T-helper 1 cell (primary cell): ENCODE data around the gene ZNF579.
"Not testable (repeated sequence)": the region's sequence is repeated elsewhere in the genome, so short reads cannot be mapped to it uniquely, and the experiment has no call there.

Experiments used
- DNase-seq, 5 donors: peaks; one replicate each; pipeline ENCODE4 v3.0.0-alpha.2; 2012 to 2020

ZNF579 gene

DNA sequence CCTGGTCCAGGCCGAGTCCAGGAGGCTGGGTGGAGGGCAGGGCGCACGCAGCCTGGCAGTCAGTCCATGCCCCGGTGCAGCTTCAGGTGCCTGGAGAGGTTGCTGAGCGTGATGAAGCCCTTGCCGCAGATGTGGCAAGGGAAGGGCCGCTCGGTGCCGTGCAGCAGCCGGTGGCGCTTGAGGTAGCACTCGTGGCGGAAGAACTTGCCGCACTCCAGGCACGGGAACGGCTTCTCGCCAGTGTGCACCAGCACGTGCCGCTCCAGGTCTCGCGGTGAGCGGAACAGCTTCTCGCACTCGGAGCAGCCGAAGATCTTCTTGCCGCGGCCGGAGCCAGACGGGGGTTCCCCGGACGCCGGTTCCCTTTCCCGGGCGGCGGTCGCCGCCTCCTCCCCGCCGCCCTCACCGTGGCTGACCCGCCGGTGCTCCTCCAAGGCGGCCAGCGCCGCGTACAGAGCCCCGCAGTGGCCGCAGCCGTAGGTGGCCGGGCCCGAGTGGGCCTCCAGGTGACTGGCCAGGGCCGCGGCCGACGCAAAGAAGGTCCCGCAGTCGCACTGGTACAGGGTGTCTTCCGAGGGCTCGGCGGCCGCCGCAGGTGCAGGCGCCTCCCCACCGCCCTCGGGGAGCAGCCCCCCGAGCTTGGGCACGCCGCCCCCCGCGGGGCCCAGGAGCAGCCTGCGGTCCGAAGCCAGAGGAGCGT lies 11.9 kb upstream of the ZNF579 start:
- no peak for DNase-seq

GRCh38 chr19:55591555-55591954 lies 10.9 kb upstream of the ZNF579 start:
- no peak for DNase-seq

- no peak for DNase-seq
These were observed 10.0 kb upstream of the ZNF579 start for GRCh38 chr19:55590617-55591016.

- no peak for DNase-seq
These were observed 9.5 kb upstream of the ZNF579 start for GRCh38 chr19:55590109-55590508.

DNA sequence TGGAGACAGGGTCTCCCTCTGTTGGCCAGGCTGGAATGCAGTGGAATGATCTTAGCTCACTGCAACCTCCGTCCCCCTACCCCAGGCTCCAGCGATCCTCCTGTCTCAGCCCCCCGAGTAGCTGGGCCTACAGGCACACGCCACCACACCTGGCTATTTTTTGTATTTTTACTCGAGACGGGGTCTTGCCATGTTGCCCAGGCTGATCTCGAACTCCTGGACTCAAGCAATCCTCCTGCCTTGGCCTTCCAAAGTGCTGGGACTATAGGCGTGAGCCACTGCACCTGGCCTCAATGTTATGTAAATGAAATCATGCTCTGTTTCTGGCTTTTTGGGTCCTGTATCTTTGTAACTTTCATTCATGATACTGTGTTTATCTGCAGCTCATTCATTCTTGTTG lies 8.1 kb upstream of the ZNF579 start:
- no peak for DNase-seq

DNA sequence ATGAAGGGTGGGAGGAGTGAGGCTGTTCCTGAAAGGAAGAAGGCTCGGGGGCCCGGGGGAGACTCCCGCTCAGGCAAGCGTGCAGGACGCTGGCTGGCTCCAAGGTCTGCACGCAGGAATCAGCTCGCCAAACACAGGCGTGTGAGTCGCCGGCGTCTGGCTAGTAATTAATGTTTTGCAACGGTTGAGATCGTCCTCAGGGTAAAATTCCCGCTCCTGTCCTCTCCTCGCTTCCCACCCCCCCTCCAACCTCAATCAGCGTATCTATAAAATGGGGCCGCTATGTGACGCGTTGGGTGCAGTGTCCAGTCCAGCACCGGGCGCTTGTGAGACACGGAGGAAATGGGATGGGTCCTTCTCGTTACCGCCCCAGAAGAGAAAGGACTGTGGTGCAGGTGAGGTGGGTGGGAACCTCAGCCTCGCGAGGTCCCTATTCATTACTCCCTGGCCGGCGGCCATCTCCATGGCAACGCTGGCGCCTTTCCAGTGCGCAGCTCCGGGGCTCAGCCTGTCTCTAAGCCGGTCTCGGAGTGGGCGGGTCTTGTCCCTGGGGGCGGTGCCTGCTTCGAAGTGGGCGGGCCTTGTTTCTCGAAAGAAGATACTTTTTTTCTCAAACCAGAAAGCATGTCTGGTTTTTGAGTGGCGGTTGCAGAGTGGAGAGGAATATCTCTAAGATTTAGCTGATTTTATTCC lies 6.5 kb upstream of the ZNF579 start:
- DNase-seq = peak; percentile 83 to 92 (median 90)

DNA sequence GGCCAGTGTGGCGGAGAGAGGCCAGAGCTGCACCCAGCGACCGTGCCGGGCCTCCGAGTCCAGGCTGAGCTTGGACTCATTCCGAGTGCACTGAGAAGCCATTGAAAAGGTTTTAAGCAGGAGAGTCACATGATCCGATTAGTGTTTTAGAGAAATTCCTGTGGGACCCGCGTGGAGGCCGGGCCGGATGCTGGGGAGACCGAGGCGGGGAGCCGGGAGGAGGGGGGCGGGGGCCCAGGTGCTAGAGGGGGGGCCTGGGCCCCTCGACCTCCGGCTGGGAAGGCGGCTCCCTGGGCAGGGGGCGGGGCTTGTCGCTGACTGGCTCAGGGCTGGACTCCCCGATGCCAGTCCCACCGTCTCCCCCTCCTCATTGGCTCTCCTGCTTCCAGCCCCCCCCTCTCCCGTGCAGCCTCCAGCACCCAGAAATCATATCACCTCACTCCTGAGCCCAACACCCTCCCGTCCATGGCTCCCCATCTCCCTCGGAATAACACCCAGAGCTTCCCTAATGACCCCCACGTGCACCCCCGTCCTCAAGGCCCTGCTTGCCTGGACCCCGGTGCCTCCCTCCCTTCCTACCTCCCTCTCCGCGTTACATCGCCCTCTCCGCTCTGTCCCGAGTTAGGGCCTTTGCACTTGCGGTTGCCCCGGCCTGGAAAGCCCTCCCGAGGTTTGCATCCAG lies 5.2 kb upstream of the ZNF579 start:
- peak in 2 of 5 donors; percentile 30 to 42 for DNase-seq

- no peak for DNase-seq
These were observed 4.2 kb upstream of the ZNF579 start for GRCh38 chr19:55584871-55585270.

DNA sequence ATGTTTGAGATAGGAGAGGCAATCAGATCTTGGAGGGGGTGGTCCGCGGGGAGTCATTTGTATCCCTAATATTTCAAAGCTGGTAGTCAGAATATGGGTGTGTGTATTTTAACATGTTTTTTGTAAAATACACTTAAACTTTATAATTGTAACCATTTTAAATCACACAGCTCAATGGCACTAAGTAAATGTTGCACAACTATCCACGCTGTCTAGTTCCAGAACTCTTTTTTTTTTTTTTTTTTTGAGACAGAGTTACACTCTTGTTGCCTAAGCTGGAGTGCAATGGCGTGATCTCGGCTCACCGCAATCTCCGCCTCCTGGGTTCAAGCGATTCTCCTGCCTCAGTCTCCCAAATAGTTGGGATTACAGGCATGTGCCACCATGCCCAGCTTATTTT lies 3.2 kb upstream of the ZNF579 start:
- DNase-seq = not testable (repeated sequence)

- DNase-seq = not testable (repeated sequence)
These were observed 1.6 kb upstream of the ZNF579 start for GRCh38 chr19:55582284-55582683.

DNA sequence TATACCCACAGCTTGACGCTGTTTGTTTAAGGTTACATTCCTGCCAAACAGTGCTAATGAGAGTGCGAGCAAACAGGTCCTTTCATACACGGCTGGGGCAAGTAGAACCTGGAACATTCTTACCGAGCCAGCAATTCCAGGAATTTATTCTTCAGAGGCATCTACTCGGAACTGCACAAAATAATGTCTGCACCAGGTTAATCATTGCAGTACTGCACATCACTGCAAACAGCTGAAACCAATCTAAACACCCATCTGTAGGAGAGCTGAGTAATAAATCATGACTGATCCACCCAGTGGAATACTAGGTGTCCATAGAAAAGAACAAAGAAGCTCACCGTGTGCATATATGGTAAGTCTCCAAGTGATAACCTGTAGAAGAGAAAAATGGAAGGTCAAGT lies 1.2 kb upstream of the ZNF579 start:
- no peak for DNase-seq

DNA sequence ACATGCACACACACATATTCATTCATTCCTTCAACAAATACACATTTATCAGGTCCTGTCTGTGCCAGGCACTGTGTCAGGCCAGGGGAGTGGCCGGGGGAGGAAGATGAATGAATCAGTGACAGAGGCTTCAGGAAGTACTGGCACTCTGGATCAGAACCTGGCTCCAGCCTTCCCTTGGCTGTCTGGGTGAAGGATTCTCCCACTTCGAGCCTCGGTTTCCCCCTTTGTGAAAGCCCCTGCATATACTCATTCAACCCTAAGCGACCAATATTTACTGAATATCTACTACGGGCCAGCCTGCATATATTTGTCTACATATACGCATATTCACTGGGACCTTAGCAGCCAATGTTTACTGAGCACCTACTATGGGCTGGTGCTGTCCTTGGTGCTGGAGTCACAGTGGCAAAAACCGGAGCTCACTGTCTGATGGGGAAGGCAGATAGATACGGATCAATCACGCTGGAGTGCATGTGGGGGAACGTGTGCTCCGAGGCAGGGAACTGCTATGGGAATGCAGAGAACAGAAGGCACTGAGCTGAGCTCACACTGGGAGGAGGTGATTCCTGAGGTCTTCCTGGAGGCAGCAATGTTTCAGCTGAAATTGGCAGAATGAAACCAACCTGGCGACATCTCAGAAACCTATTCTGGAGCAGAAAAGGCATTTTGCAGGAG lies 636 bp upstream of the ZNF579 start:
- no peak for DNase-seq

- no peak for DNase-seq
These were observed 654 bp downstream of the ZNF579 start for GRCh38 chr19:55579766-55580621.

GRCh38 chr19:55578761-55579747 lies 1.6 kb downstream of the ZNF579 start:
- DNase-seq = no peak

DNA sequence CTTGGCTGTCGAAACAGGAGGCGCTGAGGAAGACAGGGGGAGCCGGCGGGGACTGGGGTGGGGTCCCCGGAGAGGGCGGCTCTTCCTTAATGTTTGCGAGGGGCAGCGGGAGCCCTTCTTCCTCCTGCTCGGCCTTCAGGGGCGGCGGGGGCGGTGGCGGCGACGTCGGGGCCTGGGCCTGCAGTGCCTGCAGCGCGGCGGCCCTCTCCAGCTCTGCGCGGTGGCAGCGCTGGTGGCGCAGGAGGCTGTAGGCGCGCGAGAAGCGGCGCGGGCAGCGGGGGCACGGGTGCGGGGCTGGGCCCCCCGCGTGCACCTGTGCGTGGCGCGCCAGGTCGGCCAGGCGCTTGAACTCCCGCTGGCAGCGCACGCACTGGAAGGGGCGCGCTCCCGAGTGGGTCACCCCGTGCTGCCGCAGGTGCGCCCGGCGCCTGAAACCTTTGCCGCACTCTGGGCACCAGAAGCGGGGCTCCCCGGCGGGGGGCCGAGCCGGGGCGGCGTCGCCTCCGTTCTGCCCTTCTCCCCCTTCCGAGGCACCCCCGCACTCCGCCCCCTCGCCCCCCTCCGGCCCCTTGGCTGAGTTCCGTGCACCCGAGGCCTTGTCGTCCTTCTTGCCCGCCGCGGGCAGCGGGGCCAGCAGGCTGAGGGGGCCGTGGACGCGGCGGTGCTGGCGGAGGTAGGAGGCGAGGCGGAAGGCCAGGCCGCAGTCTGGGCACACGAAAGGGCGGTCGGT lies 2.5 kb downstream of the ZNF579 start:
- no peak for DNase-seq

- DNase-seq = no peak
These were observed 3.9 kb downstream of the ZNF579 start for GRCh38 chr19:55576746-55577145.

- DNase-seq = not testable (repeated sequence)
These were observed 6.7 kb downstream of the ZNF579 start for GRCh38 chr19:55573929-55574328.

GRCh38 chr19:55569477-55569876 lies 11.2 kb downstream of the ZNF579 start:
- DNase-seq = not testable (repeated sequence)

- no peak for DNase-seq
These were observed 12.8 kb downstream of the ZNF579 start for GRCh38 chr19:55567708-55568328.

DNA sequence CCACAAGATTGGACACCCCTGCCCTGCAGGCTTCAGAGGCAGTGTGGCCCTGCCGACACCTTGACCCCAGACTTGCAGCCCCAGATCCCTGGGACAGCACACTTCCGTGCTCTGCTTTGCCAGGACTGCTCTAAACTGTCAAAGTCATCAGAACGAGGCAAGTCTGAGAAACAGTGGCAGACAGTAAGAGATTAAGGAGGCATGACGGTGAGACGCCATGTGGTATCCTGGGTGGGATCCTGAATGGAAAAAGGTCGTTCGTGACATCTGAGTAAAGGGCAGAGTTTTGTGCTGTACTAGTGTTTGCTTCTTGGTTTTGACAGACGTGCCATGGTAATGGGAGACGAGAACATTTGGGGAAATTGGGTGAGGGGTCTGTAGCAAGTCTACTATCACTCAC lies 13.8 kb downstream of the ZNF579 start:
- DNase-seq = no peak
